Measurements from ENCODE around the gene AP4M1.

AP4M1 gene

GRCh38 chr7:100109521-100110163 lies 8.2 kb downstream of the AP4M1 start:
- H3K27me3 Mint-ChIP-seq = no peaks in the 10 kb centered on the region
- DNase-seq (no peak), ATAC-seq (no peak)
- no peak overlapping the region for H3K4me3 Mint-ChIP-seq
- H3K4me1 Mint-ChIP-seq = no peaks in the 10 kb centered on the region
- H3K9me3 Mint-ChIP-seq = no peaks in the 10 kb centered on the region
- H3K27ac Mint-ChIP-seq = no peak overlapping the region
- peaks cover 18% of the 10 kb centered on the region for H3K36me3 Mint-ChIP-seq (ENCODE audit: low read depth)

- Mint-ChIP-seq H3K4me3 (no peak overlapping the region), H3K27ac (no peak overlapping the region), H3K27me3 (no peaks in the 10 kb centered on the region), H3K9me3 (no peaks in the 10 kb centered on the region), H3K36me3 (ENCODE audit: low read depth) (peaks cover 18% of the 10 kb centered on the region), H3K4me1 (no peaks in the 10 kb centered on the region)
- DNase-seq = no peak
- no peak for ATAC-seq
These were observed 9.7 kb downstream of the AP4M1 start for GRCh38 chr7:100111156-100111555.

GRCh38 chr7:100111914-100112313 lies 10.5 kb downstream of the AP4M1 start:
- no peaks in the 10 kb centered on the region for H3K27me3 Mint-ChIP-seq
- H3K4me3 Mint-ChIP-seq = no peak overlapping the region
- no peaks in the 10 kb centered on the region for H3K9me3 Mint-ChIP-seq
- H3K4me1 Mint-ChIP-seq = no peaks in the 10 kb centered on the region
- peaks cover 19% of the 10 kb centered on the region for H3K36me3 Mint-ChIP-seq (ENCODE audit: low read depth)
- DNase-seq (no peak), ATAC-seq (no peak)
- H3K27ac Mint-ChIP-seq = no peak overlapping the region

- Mint-ChIP-seq H3K36me3 (ENCODE audit: low read depth) (peaks cover 16% of the 10 kb centered on the region), H3K27ac (no peak overlapping the region), H3K27me3 (no peaks in the 10 kb centered on the region), H3K4me1 (peaks cover 17% of the 10 kb centered on the region), H3K4me3 (no peak overlapping the region), H3K9me3 (no peaks in the 10 kb centered on the region)
- DNase-seq (no peak), ATAC-seq (no peak)
These were observed 13.6 kb downstream of the AP4M1 start for GRCh38 chr7:100115026-100115425.

- DNase-seq (no peak), ATAC-seq (no peak)
- Mint-ChIP-seq H3K9me3 (no peaks in the 10 kb centered on the region), H3K4me1 (peaks cover 28% of the 10 kb centered on the region), H3K36me3 (ENCODE audit: low read depth) (peaks cover 13% of the 10 kb centered on the region), H3K27me3 (no peaks in the 10 kb centered on the region), H3K4me3 (peak overlapping the region; percentile 94), H3K27ac (peak overlapping the region; percentile 99)
These were observed 17.1 kb downstream of the AP4M1 start for GRCh38 chr7:100118388-100119071.

GRCh38 chr7:100119072-100119969 lies 17.9 kb downstream of the AP4M1 start, which contains the start of the genes CNPY4 and TAF6:
Gene CNPY4, plus strand, starts transcription at chr7:100119634. Its CDS starts 111 bp downstream, at chr7:100119745.
Gene TAF6, minus strand, starts transcription at chr7:100119358. Its CDS starts 5,149 bp downstream, at chr7:100114209.
- H3K27ac Mint-ChIP-seq = peak within 1 kb of the TSS; percentile 99

GRCh38 chr7:100119970-100120732 lies 18.7 kb downstream of the AP4M1 start:
- peaks cover 15% of the 10 kb centered on the region for H3K36me3 Mint-ChIP-seq (ENCODE audit: low read depth)
- peak overlapping the region; percentile 94 for H3K4me3 Mint-ChIP-seq
- H3K9me3 Mint-ChIP-seq = no peaks in the 10 kb centered on the region
- no peaks in the 10 kb centered on the region for H3K27me3 Mint-ChIP-seq
- H3K27ac Mint-ChIP-seq = peak overlapping the region; percentile 99
- ATAC-seq = peak; percentile 70
- H3K4me1 Mint-ChIP-seq = peaks cover 38% of the 10 kb centered on the region
- DNase-seq = peak; percentile 61

More at GRCh38 chr7:100119072-100119969, 17.9 kb downstream of the AP4M1 start, which contains the start of the genes CNPY4 and TAF6:
- Mint-ChIP-seq H3K36me3 (ENCODE audit: low read depth) (peaks cover 13% of the 10 kb centered on the region), H3K9me3 (no peaks in the 10 kb centered on the region), H3K27me3 (no peaks in the 10 kb centered on the region), H3K4me1 (peaks cover 30% of the 10 kb centered on the region), H3K4me3 (peak within 1 kb of the TSS; percentile 94)
- peak; percentile 95 for DNase-seq
- ATAC-seq = peak; percentile 78

GRCh38 chr7:100120733-100121036 lies 19.2 kb downstream of the AP4M1 start:
- Mint-ChIP-seq H3K36me3 (ENCODE audit: low read depth) (peaks cover 15% of the 10 kb centered on the region), H3K4me1 (peaks cover 43% of the 10 kb centered on the region), H3K9me3 (no peaks in the 10 kb centered on the region), H3K27ac (peak overlapping the region; percentile 99), H3K4me3 (peak overlapping the region; percentile 94), H3K27me3 (no peaks in the 10 kb centered on the region)
- DNase-seq (no peak), ATAC-seq (no peak)

- Mint-ChIP-seq H3K36me3 (ENCODE audit: low read depth) (peaks cover 16% of the 10 kb centered on the region), H3K4me1 (peaks cover 55% of the 10 kb centered on the region), H3K27ac (no peak overlapping the region), H3K4me3 (no peak overlapping the region), H3K9me3 (no peaks in the 10 kb centered on the region), H3K27me3 (no peaks in the 10 kb centered on the region)
- ATAC-seq = no peak
- DNase-seq = no peak
These were observed 20.6 kb downstream of the AP4M1 start for GRCh38 chr7:100122067-100122466.

- Mint-ChIP-seq H3K4me3 (no peak overlapping the region), H3K36me3 (ENCODE audit: low read depth) (peaks cover 16% of the 10 kb centered on the region), H3K27ac (no peak overlapping the region), H3K4me1 (peaks cover 56% of the 10 kb centered on the region), H3K9me3 (no peaks in the 10 kb centered on the region), H3K27me3 (no peaks in the 10 kb centered on the region)
- DNase-seq = no peak
- no peak for ATAC-seq
These were observed 21.1 kb downstream of the AP4M1 start for GRCh38 chr7:100122568-100122967.

GRCh38 chr7:100124301-100125230 lies 23.1 kb downstream of the AP4M1 start:
- DNase-seq (no peak), ATAC-seq (no peak)
- Mint-ChIP-seq H3K9me3 (no peaks in the 10 kb centered on the region), H3K27ac (peak overlapping the region; percentile 56), H3K4me1 (peaks cover 50% of the 10 kb centered on the region), H3K36me3 (ENCODE audit: low read depth) (peaks cover 10% of the 10 kb centered on the region), H3K27me3 (no peaks in the 10 kb centered on the region), H3K4me3 (no peak overlapping the region)

GRCh38 chr7:100126239-100126930 lies 24.9 kb downstream of the AP4M1 start:
- H3K9me3 Mint-ChIP-seq = no peaks in the 10 kb centered on the region
- peaks cover 9% of the 10 kb centered on the region for H3K36me3 Mint-ChIP-seq (ENCODE audit: low read depth)
- DNase-seq (no peak), ATAC-seq (peak; percentile 30)
- H3K27me3 Mint-ChIP-seq = no peaks in the 10 kb centered on the region
- H3K4me3 Mint-ChIP-seq = peak overlapping the region; percentile 99
- H3K27ac Mint-ChIP-seq = peak overlapping the region; percentile 99
- H3K4me1 Mint-ChIP-seq = peaks cover 44% of the 10 kb centered on the region
